HEK293T (cell line): ENCODE data around the gene TGDS.
A peak's percentile ranks its signal among the peaks of the same experiment; 100 is the strongest.

Source experiments
- CTCF ChIA-PET: fragments of 350-600 bp; formaldehyde crosslinking; extraction: SDS; loops from one replicate; lab custom pipeline; 2021; ENCODE audit warnings: antibody characterized with exemption, inconsistent platforms; lab: Yijun Ruan, JAX
- POLR2A ChIA-PET: fragments of 350-600 bp; formaldehyde crosslinking; extraction: SDS; loops from one replicate; lab custom pipeline; 2020; ENCODE audit warnings: antibody characterized with exemption, inconsistent platforms; lab: Yijun Ruan, JAX
- DNase-seq: peaks from one replicate; pipeline ENCODE4 v3.0.0; 2012; ENCODE audit warnings: mixed read lengths; ENCODE audit errors: extremely low spot score
- ARNT ChIP-seq: fragments of 450-650 bp; IDR thresholded peaks from 2 replicates; pipeline ENCODE4 v1.6.1; 2017; ENCODE audit warnings: mild to moderate bottlenecking
- BHLHE40 ChIP-seq: fragments of 450-650 bp; IDR thresholded peaks from 2 replicates; pipeline ENCODE4 v1.6.1; 2016; ENCODE audit warnings: mild to moderate bottlenecking, moderate library complexity, borderline replicate concordance
- CTBP1 ChIP-seq: fragments of 450-650 bp; IDR thresholded peaks from 2 replicates; pipeline ENCODE4 v1.6.1; 2016; ENCODE audit warnings: borderline replicate concordance
- ELF4 ChIP-seq: fragments of 450-650 bp; IDR thresholded peaks from 2 replicates; pipeline ENCODE4 v1.6.1; 2017; ENCODE audit warnings: antibody characterized with exemption
- FOXA1 ChIP-seq: fragments of 450-650 bp; IDR thresholded peaks from 2 replicates; pipeline ENCODE4 v1.6.1; 2016; ENCODE audit warnings: mild to moderate bottlenecking
- FOXK2 ChIP-seq: fragments of 450-650 bp; IDR thresholded peaks from 2 replicates; pipeline ENCODE4 v1.6.1; 2016; ENCODE audit warnings: mild to moderate bottlenecking
- FOXM1 ChIP-seq: fragments of 450-650 bp; IDR thresholded peaks from 2 replicates; pipeline ENCODE4 v1.6.1; 2017; ENCODE audit warnings: mild to moderate bottlenecking, borderline replicate concordance
- HDGF ChIP-seq: fragments of 450-650 bp; IDR thresholded peaks from 2 replicates; pipeline ENCODE4 v1.6.1; 2017; ENCODE audit warnings: antibody characterized with exemption, borderline replicate concordance
- L3MBTL2 ChIP-seq: fragments of 450-650 bp; conservative IDR thresholded peaks from 2 replicates; pipeline ENCODE4 v1.6.1; 2016; ENCODE audit warnings: mild to moderate bottlenecking
- LEF1 ChIP-seq: fragments of 450-650 bp; IDR thresholded peaks from 2 replicates; pipeline ENCODE4 v1.6.1; 2017; ENCODE audit warnings: mild to moderate bottlenecking, borderline replicate concordance
- NFRKB ChIP-seq: fragments of 450-650 bp; IDR thresholded peaks from 2 replicates; pipeline ENCODE4 v1.6.1; 2016; ENCODE audit warnings: mild to moderate bottlenecking, moderate library complexity
- SP1 ChIP-seq: fragments of 450-650 bp; IDR thresholded peaks from 2 replicates; pipeline ENCODE4 v1.6.1; 2017
- SUZ12 ChIP-seq: fragments of 450-650 bp; IDR thresholded peaks from 2 replicates; pipeline ENCODE4 v1.6.1; 2016; ENCODE audit warnings: mild to moderate bottlenecking
- TARDBP ChIP-seq: fragments of 450-650 bp; IDR thresholded peaks from 2 replicates; pipeline ENCODE4 v1.6.1; 2016
- ZNF384 ChIP-seq: fragments of 450-650 bp; IDR thresholded peaks from 2 replicates; pipeline ENCODE4 v1.6.1; 2016
- TF ChIP-seq, protein P1 (sequence below): fragments of 450-650 bp; IDR thresholded peaks from 2 replicates; pipeline ENCODE4 v1.6.1; 2016

The TGDS gene

DNA sequence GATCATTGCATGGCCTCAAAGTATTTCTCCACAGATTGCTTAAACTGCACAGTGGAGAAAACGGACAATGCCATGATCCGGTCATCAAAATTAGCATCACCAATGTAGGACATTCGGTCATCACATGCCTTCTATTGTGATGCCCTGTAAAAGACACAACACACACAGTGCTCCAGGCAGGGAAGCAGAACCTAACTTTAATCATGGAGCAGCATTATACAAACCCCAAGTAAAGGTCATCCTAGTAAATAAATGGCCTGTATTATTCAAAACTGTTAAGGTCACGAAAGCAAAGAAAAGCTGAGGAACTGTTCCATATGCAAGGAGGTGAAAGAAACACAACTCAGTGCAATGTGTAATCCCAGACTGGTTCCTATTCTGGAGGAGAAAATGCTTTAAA, 42.2 kb downstream of the TGDS start:
- ChIA-PET CTCF (no interaction called here), POLR2A (interaction anchor here (1.5 kb wide), 1 partner anchor 42 kb away, joined by 6 read pairs; the partner anchor contains the start of gene TGDS)
- TF ChIP-seq SUZ12 (no peak), BHLHE40 (no peak), FOXM1 (no peak)
- no peak for DNase-seq

DNA sequence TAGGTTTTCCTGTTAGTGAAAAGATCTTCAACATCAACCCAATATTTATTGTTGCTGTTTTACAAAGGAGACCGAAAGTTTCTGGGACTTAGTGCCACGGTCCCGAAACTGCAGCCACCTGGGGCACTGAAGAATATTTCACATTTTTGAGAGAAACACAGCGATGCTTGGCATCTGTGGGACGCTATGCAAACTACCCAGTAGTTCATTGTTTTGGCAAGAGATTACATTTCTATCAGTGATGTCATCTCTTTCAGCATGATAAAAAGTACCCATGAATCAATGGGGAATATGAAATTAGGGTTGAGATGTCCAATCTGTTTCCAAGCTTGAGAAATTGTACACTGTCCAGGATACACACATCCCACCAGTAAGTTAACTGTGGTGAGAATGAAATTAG, 43.9 kb downstream of the TGDS start:
- POLR2A ChIA-PET = interaction anchor here (3.8 kb wide), 1 partner anchor 44 kb away, joined by 66 read pairs; the partner anchor contains the start of gene TGDS
- CTCF ChIA-PET = interaction anchor here (0.8 kb wide), 1 partner anchor 1876 kb away, joined by 3 read pairs; no protein-coding TSS in a partner anchor
- DNase-seq = no peak
- TF ChIP-seq L3MBTL2 = no peak
- no peak for TF ChIP-seq TARDBP

DNA sequence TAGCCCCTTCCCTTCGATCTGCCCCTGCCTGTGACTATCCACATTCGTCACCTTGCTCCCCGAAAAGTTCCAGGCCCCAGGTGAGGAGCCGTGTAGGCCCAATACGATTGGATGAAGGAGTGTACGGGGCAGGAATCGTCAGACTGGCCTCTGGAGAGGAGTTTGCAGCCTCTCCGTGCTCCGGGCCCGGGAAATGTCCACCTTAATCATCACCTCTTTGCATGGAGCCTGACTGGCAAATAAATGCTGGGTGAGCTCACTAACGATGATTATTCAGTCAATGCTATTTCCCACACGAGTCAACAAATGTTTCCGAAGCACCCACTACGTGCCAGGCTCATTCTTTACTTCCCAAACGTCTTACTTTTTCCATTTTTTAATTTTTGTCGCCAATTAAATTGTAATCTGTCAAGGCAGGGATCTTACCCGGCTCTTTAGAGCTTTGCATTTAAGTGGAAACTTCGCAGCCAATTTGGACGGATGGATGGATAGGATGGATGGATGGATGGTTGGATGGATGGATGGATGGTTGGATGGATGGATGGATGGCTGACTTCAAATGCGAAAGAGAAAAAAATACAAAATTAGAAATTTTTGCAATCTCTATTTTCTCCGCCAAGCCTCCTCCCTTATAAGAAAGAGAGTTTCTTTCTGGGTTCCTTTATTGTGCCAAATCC, 45.8 kb downstream of the TGDS start:
- DNase-seq = no peak
- TF ChIP-seq BHLHE40 (no peak), L3MBTL2 (peak; percentile 54)
- ChIA-PET CTCF (interaction anchor here (0.5 to 2.4 kb wide), 6 partner anchors 12 to 117 kb away, joined by 3 to 12 read pairs (median 4); no protein-coding TSS in a partner anchor), POLR2A (interaction anchor here (0.6 to 4.4 kb wide), 31 partner anchors 10 to 164 kb away, joined by 3 to 66 read pairs (median 7); partner anchors contain the start of genes GPR180 and TGDS)

DNA sequence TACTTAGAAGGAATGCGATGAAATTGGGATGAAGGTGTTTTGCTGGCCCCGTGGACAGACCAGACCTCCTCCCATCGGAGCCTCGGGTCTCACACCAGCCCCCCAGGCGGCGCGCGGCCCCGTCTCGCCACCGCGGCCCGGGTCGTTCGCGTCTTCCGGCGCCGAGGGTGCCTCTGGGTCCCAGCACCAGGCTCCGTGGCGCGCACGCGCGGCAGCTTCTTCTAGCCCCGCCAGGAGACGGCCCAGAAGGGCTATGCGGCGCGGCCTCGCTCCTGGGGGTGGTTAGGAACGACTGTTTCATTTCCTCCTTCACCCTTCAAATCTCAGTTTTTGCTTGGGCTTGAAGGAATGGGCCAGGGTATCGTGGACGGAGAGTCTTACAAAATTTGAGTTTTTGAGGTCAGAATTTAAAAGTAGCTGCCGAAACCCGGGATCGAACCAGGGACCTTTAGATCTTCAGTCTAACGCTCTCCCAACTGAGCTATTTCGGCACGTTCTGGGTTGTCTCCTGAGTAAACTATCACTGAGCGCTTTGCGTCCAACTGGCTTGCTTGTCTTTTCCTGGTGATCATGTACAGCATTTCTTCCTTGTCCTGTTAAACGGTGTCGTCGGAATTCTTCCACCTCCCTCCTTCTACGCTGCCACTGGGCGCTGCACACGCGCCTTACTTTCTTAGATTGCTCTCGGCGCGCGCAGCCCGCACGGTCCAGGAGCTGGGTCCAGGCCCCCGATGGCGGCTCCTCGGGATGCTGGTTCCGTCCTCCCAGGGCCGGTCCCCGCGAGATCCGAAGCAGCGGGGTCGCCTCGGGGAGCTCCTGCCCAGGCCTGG, 46.5 kb downstream of the TGDS start:
- ChIA-PET POLR2A (interaction anchor here (0.7 to 4.4 kb wide), 36 partner anchors 11 to 1318 kb away, joined by 3 to 66 read pairs (median 6); partner anchors contain the start of genes GPR180 and TGDS), CTCF (interaction anchor here (0.5 to 2.4 kb wide), 10 partner anchors 11 to 798 kb away, joined by 3 to 12 read pairs (median 4); no protein-coding TSS in a partner anchor)
- TF ChIP-seq SP1 (no peak), NFRKB (no peak), CTBP1 (peak; percentile 46), FOXM1 (peak; percentile 51; the same call in 1 of the 2 replicates), FOXA1 (no peak), TARDBP (peak; percentile 57; the same call in 1 of the 2 replicates), ZNF384 (no peak), SUZ12 (no peak), FOXK2 (no peak), HDGF (0 out of 2 replicates have a peak, but pooled peaks have one; percentile 39), L3MBTL2 (peak; percentile 86; the same call in 1 of the 2 replicates), LEF1 (no peak), ELF4 (peak; percentile 21), ARNT (peak; percentile 75; the same call in 1 of the 2 replicates), BHLHE40 (no peak)
- TF ChIP-seq, protein P1, sequence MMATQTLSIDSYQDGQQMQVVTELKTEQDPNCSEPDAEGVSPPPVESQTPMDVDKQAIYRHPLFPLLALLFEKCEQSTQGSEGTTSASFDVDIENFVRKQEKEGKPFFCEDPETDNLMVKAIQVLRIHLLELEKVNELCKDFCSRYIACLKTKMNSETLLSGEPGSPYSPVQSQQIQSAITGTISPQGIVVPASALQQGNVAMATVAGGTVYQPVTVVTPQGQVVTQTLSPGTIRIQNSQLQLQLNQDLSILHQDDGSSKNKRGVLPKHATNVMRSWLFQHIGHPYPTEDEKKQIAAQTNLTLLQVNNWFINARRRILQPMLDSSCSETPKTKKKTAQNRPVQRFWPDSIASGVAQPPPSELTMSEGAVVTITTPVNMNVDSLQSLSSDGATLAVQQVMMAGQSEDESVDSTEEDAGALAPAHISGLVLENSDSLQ = no peak
- DNase-seq = peak; percentile 99

DNA sequence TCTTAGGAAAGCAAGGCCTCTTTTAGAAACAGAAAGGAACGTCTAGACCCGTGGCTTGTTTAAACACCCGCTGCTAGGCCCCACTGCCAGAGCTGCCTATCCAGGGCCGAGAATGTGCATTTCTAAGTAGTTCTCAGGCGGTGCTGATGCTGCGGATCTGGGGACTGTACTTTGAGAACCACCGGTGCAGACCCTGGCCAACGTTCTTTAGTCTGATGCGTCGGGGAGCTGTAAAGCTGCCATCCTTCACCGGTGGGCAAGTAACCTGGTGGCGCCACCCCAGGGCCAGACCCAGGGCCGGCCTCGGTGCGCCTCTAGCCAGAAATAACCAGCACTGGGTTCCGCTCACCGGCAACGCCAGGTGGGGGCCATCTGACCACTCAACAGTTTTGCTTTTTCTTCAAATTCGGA, 47.1 kb downstream of the TGDS start:
- ChIA-PET POLR2A (interaction anchor here (0.7 to 4.4 kb wide), 30 partner anchors 10 to 1317 kb away, joined by 3 to 66 read pairs (median 8); partner anchors contain the start of genes GPR180 and TGDS), CTCF (interaction anchor here (0.6 to 2.4 kb wide), 8 partner anchors 9 to 798 kb away, joined by 3 to 12 read pairs (median 4); no protein-coding TSS in a partner anchor)
- peak; percentile 48 for TF ChIP-seq L3MBTL2
- TF ChIP-seq, protein P1 = no peak
- no peak for DNase-seq

DNA sequence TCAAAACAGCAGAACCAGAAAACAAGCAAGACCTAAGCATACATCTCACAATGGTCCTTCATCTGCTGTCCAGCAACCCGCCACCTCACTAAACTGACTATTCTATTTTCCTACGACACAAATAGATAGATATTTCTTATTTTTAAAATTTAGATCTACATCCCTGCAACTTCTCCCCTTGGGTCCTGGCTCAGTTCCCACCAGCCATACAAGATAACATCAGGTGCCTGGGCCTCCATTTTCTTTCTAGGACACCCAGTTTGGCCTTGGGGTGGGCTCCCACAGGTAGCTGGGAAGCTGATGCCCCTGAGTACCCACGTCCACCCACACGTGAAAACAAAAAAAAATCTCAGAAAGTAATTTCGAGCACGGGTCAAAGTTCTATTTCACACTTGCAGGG, 47.6 kb downstream of the TGDS start:
- DNase-seq = no peak
- TF ChIP-seq CTBP1 (no peak), BHLHE40 (no peak), FOXK2 (no peak), HDGF (no peak), L3MBTL2 (no peak), TARDBP (no peak), NFRKB (no peak), ARNT (no peak), SUZ12 (no peak)
- ChIA-PET POLR2A (interaction anchor here (1.0 to 4.4 kb wide), 17 partner anchors 10 to 159 kb away, joined by 3 to 66 read pairs (median 9); partner anchors contain the start of genes GPR180 and TGDS), CTCF (interaction anchor here (0.6 to 2.4 kb wide), 6 partner anchors 8 to 799 kb away, joined by 3 to 12 read pairs (median 4); no protein-coding TSS in a partner anchor)
